AG09319 (cell line): ENCODE results near the gene ACE.

Experiments
- DNase-seq: peaks from one replicate; pipeline ENCODE4 v3.0.0-alpha.2; 2010; ENCODE audit warnings: low read depth; ENCODE audit errors: extremely low read depth
- TF ChIP-seq, protein P1 (sequence below): IDR thresholded peaks from 2 replicates; pipeline ENCODE4 v1.5.1; 2011; ENCODE audit warnings: low read depth, mild to moderate bottlenecking, inconsistent platforms, low read length, moderate library complexity

ACE gene

GRCh38 chr17:63519116-63519881 lies 42.4 kb downstream of the ACE start:
- TF ChIP-seq, protein P1, sequence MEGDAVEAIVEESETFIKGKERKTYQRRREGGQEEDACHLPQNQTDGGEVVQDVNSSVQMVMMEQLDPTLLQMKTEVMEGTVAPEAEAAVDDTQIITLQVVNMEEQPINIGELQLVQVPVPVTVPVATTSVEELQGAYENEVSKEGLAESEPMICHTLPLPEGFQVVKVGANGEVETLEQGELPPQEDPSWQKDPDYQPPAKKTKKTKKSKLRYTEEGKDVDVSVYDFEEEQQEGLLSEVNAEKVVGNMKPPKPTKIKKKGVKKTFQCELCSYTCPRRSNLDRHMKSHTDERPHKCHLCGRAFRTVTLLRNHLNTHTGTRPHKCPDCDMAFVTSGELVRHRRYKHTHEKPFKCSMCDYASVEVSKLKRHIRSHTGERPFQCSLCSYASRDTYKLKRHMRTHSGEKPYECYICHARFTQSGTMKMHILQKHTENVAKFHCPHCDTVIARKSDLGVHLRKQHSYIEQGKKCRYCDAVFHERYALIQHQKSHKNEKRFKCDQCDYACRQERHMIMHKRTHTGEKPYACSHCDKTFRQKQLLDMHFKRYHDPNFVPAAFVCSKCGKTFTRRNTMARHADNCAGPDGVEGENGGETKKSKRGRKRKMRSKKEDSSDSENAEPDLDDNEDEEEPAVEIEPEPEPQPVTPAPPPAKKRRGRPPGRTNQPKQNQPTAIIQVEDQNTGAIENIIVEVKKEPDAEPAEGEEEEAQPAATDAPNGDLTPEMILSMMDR, result no peak
- no peak for DNase-seq

- no peak for DNase-seq
- TF ChIP-seq, protein P1, result no peak
Observed at GRCh38 chr17:63519972-63520882, 43.4 kb downstream of the ACE start.

DNA sequence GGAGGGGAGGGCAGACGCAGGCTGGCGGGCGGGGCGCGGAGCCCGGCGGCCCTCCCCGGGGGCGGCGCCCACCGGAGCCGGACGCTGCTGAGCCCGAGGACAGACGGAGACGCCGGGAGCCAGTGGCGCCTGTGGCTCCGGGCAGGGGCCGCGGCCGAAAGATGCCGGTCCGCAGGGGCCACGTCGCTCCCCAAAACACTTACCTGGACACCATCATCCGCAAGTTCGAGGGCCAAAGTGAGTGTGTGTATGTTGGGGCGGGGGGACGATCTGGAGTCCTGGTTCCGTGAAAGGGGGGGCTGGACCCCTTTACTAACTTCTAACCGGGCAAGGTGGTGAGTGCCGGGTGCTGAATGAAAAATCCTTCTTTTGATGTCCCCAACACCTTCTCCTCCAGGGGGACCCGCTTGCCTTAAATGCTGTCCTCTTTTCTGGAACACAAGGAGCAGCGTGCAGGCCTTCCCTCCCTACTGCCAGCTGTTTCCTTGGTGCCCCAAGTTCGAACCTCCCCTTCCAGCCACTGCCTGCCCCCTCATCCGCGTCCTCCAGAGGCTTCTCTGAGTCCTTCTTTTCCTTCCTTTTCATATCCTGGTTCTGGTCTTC lies 46.5 kb downstream of the ACE start, which contains the start of gene KCNH6:
TSS of gene KCNH6 (plus strand) at position 106 of the 603 bp plus-strand sequence. CDS start at position 162, 56 bp downstream.
- TF ChIP-seq, protein P1, result no peak
- no peak for DNase-seq

DNA sequence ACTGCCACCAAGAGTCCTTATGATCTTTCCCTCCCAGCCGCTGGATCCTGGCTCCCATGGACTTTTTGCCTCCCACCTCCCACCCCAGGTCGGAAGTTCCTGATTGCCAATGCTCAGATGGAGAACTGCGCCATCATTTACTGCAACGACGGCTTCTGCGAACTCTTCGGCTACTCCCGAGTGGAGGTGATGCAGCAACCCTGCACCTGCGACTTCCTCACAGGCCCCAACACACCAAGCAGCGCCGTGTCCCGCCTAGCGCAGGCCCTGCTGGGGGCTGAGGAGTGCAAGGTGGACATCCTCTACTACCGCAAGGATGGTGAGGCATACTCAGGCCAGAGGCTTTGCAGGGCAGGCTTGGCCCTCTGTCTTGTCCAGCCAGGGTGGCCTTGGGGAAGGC lies 47.2 kb downstream of the ACE start:
- TF ChIP-seq, protein P1, result no peak
- no peak for DNase-seq

GRCh38 chr17:63525190-63525946 lies 48.5 kb downstream of the ACE start:
- TF ChIP-seq, protein P1, result no peak
- no peak for DNase-seq

DNA sequence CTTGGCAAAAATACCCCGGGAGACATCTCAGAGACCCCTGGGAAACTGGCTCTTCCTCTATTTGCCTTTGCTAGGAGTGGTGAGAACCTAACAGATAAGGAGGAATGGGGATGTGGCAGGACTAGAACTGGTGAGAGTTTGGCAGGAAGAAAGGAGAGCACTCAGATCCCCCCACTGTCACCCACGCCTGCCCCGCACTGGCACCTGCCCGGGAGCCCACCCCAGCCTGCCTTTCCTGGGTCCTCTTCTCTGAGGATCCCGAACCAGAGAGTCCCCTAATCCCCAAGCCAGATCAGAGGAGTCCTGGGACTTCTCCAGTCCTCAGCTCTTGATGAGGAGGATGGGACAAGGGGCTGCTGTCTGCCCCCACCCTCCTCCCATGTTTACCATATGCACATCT lies 50.0 kb downstream of the ACE start:
- TF ChIP-seq, protein P1, result no peak
- no peak for DNase-seq
